HG03064 (cell line): ENCODE measurements around the gene MICAL1.

Experiments
- ATAC-seq: cut with Tn5 transposase; IDR thresholded peaks from one replicate; pipeline ENCODE4 v1.9.1; 2021; ENCODE audit warnings: low read depth; ENCODE audit not compliant: unreplicated experiment

The MICAL1 gene, protein sequence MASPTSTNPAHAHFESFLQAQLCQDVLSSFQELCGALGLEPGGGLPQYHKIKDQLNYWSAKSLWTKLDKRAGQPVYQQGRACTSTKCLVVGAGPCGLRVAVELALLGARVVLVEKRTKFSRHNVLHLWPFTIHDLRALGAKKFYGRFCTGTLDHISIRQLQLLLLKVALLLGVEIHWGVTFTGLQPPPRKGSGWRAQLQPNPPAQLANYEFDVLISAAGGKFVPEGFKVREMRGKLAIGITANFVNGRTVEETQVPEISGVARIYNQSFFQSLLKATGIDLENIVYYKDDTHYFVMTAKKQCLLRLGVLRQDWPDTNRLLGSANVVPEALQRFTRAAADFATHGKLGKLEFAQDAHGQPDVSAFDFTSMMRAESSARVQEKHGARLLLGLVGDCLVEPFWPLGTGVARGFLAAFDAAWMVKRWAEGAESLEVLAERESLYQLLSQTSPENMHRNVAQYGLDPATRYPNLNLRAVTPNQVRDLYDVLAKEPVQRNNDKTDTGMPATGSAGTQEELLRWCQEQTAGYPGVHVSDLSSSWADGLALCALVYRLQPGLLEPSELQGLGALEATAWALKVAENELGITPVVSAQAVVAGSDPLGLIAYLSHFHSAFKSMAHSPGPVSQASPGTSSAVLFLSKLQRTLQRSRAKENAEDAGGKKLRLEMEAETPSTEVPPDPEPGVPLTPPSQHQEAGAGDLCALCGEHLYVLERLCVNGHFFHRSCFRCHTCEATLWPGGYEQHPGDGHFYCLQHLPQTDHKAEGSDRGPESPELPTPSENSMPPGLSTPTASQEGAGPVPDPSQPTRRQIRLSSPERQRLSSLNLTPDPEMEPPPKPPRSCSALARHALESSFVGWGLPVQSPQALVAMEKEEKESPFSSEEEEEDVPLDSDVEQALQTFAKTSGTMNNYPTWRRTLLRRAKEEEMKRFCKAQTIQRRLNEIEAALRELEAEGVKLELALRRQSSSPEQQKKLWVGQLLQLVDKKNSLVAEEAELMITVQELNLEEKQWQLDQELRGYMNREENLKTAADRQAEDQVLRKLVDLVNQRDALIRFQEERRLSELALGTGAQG

GRCh38 chr6:109455437-109456110, at the start of gene MICAL1:
Gene MICAL1 (minus strand): TSS chr6:109455772. CDS start chr6:109454196, 1,576 bp downstream.
- ATAC-seq, result peak; percentile 40

DNA sequence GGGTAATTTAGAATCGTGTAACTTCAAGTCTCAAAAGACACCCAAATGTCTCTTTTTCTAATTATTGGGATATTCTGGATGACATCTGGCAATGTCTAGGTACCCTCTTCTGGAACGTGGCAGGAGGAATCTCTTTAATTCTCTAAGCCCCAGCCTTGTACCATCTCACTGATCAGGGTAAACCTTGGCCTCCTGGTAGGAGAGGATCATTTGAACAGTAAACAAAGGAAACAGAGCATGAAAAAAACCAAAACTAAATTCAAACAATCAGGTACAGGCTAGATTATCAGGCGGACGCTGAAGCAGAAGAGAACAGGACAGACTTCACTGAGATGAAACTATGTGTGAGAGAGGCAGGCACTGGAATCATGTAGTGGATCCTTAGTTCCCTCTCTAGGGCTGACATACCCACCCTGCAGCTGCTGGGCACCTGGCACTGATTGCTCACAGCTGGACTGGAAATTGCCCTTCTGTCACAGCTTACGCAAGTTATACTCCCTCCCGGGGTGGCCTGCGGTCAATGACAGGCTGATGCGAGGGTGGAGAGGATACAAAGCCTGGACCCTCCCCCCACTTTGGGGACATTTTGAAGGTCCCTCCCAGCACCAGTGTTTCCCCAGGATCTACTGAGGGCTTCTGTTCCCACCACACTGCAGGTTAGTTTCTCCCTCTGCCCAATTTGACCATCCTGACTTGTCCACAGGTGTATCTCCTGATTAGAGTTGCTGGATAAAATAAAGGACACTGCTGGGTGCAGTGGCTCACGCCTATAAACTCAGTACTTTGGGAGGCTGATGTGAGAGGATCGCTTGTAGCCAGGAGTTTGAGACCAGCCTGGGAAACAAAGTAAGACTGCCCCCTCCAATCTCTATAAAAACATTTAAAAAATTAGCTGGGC, 48.0 kb upstream of the MICAL1 start:
- ATAC-seq, result no peak

DNA sequence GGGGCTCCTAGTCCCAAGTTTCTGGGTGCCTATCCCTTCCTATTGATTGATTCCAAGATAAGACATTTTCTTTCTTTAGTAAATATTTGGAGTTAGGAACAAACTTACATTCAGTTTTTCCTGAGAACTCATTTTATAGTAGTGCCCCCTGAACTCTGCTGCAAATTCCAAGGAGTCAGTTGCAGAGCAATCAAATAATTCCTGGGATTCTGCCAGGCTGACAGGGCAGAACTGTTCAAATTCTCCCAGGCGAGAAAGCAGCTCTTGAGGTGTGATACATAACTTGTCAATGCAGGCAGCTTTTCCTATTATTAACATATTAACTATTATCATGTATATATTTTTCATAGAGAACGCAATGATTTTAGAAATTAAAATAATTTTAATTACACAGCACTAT, 43.4 kb upstream of the MICAL1 start:
- ATAC-seq, result no peak

GRCh38 chr6:109498052-109498451, 42.5 kb upstream of the MICAL1 start:
- ATAC-seq, result no peak

DNA sequence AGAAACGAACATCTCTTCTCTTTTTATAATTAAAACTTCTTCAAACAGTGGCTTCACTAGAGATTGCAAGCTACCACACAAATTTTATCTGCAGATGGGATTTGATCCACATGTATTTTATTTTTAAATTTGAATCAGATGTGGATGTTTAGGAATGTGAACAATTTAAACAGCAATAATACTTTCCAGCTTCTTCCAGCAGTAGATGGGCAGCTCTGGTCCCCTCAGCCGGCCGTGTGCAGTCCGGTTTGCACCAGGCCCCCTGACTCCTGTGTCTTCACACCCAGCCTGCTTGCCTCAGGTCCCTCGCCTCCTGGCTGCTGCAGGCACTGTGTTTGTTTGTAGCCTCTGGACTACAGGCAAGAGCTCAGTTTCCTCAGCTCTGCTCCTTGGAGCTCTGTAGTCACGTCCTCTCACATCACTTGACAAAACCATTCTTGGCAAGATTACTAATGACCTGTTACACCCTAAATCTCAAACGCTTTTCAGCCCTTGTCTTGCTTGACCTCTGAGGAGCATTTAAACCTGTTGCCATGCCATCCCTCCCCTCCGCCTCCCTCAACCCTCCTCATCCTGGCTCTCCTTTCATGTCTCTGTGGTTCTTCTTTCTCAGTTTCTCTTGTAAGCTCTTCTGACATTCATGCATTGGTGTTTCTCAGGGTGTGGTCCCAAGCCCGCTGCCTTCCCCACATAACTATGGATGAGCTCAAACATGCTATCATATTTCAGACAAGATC, 40.6 kb upstream of the MICAL1 start:
- ATAC-seq, result no peak

DNA sequence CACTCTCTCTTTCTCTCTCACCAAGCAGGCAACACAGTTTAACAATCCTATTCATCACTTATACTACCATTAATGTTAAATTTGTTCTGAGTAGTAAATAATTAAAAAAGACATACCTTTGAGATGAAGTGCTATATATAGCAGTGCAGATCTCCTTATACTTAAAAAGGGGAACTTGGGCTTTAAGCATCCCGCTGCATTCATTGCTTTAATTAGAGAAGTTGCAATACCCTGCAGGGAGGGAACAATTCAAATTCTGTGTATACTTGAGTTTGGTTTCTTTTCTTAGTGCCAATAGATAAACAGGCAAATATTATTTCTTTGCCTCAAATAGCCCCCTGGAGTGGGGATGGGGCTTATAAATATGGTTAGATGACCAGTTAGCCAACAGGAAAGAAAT, 38.3 kb upstream of the MICAL1 start:
- no peak for ATAC-seq

DNA sequence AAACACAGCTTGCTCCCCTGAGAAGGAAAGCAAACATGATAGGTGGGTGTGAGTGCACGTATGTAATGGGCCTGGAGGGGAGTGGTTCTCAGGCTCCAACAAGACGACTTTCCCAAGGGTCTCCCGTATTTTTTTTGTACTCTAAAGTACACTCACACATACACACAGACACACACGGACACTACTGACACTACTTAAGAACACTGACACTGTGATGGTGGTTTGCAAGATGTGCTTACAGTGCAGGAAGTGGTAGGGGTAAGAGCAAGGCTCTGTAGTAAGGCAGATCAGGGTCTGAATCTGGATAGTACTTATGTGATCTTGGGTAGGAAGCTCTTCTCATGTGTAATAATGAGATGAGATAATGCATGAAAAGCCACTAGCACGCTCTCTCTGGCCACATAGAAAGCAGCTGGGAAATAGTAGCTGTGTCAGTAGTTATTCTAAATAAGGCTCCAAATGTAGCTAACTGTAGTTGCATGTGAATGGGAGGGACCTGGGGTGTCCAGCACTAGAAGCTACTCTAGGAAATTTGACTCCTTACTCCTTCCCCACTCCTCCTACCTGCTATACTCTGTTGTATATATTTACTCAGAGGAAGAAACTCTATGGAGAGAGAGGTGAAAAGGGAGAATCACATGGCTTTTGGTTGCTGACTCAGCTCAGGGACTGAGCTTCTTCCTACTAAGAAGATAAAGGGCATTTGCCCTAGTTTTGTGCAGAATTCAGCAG, 35.8 kb upstream of the MICAL1 start:
- no peak for ATAC-seq

DNA sequence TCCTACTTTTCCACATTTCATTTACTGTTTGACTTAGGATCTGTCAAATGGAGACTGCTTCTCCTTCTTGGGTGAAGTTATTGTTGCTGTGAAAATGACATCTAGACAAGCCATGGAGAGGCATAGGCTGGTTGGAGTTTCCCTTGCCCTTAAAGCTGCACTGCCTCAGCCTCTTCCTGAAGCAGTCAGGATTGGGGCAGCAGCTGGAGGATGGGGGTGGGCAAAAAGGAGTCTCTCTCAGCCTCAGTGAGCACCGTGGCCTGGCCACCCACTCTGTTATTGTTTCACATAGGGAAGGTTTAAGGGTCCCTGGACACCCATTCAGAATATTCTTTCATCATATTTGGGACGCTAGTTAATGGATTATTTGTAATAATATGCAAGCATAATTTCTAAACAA, 35.1 kb upstream of the MICAL1 start:
- no peak for ATAC-seq

DNA sequence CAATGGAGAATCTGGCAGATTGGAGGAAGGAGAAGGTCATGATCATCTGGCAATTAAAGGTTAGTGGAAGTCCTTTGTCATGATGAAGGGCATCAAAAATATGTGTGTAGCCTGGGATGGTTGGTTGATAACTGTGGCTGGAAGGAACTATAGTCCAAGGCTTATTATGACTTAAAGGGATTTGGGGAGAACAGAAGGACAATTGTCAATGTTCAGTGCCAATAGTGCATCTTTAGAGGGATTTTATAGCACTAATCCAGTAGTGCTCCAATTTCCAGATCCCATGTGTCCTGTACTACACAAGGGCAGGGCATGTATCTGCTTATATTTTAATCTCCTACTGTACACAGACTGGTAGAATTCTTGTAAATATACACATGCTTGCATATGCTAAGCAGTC, 32.4 kb upstream of the MICAL1 start:
- ATAC-seq, result no peak

GRCh38 chr6:109486068-109486467, 30.5 kb upstream of the MICAL1 start:
- no peak for ATAC-seq

DNA sequence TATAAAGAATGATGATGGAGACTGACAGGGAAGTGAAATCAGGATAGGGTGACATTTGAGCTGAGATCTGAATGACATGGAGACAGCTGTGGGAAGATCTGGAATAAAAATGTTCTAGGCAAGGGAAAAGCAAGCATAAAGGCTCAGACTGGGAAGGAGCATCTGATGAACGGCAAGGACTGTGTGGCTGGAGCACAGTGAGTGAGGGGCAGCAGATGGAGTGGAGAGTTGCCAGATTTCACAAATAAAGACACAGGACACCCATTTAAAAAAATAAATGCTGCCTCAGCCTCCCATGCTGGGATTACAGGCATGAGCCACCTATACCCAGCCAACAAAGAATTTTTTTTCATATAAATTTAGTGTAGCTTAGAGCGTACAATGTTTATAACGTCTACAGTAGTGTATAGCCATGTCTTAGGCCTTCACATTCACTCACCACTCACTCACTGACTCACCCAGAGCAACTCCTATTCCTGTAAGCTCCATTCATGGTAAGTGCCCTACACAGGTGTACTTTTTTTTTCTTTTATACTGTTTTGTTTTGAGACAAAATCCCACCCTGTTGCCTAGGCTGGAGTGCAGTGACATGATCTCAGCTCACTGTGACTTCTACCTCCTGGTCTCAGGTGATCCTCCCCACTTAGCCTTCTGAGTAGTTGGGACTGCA, 29.8 kb upstream of the MICAL1 start:
- no peak for ATAC-seq

- no peak for ATAC-seq
These were observed 28.6 kb upstream of the MICAL1 start for GRCh38 chr6:109484122-109484521.

GRCh38 chr6:109483735-109484057, 28.1 kb upstream of the MICAL1 start:
- no peak for ATAC-seq

GRCh38 chr6:109482905-109483734, 27.5 kb upstream of the MICAL1 start, which contains the start of gene ZBTB24:
Gene ZBTB24 (minus strand): TSS chr6:109483219. CDS start chr6:109482026, 1,193 bp downstream.
- ATAC-seq, result peak; percentile 85

DNA sequence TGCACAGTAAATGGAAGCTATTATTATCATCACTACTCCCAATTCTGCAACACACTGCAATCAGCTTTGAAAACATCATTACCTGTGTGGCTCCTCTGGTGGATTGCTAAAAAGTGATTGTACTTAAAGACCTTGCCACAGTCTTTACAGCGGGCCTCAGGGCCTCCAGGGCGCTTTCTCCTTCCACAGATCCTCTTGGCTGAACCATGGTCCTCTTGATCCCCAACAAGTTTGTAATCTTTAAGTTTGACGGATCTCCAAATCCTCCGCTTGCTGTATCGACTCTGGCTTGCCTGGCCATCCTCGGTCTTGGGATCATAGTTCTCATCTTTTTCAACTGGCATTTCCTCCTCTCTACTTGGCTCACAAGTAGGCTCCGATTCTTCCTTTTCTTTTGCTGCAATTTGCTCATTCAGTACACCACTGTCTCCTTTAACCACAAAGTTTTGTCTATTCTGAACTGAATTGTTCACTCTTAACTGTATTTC, 25.5 kb upstream of the MICAL1 start:
- ATAC-seq, result no peak

GRCh38 chr6:109478841-109479624, 23.5 kb upstream of the MICAL1 start:
- ATAC-seq, result no peak
